ENCODE measurements around the gene CASP10. TPM values are rescaled to one million over a fixed set of nuclear protein-coding genes. Genes with fewer than 3 reads are reported as not detected.

Gene CASP10
- total RNA-seq, 4 donors from 2014 or later: 9.0 to 22.0 (median 15.0) TPM

GRCh38 chr2:201204655-201205514 lies 21.9 kb downstream of the CASP10 start:
- WGBS, 2 donors: 90% methylated on average over 9 of the region's 9 CpGs
- intact Hi-C loops (cut with DNase I): no loop called here
- DNase-seq: no peak
- Histone ChIP-seq H3K27ac (no peak overlapping the region), H3K4me1 (no peaks in the 10 kb centered on the region), H3K27me3 (no peaks in the 10 kb centered on the region), H3K4me3 (no peak overlapping the region), H3K36me3 (peaks cover 0 to 77% (median 0%) of the 10 kb centered on the region in 3 donors), H3K9me3 (no peaks in the 10 kb centered on the region)
- TF ChIP-seq POLR2A (IDR thresholded peaks at IDR 0.05) (no peak), CTCF (IDR thresholded peaks at IDR 0.05) (no peak)

- DNase-seq: no peak
- Histone ChIP-seq H3K27me3 (no peaks in the 10 kb centered on the region), H3K9me3 (no peaks in the 10 kb centered on the region), H3K27ac (no peak overlapping the region), H3K36me3 (peaks cover 0 to 77% (median 0%) of the 10 kb centered on the region in 3 donors), H3K4me1 (no peaks in the 10 kb centered on the region), H3K4me3 (no peak overlapping the region)
- WGBS, 2 donors: 86 to 98% methylated on average over 3 of the region's 3 CpGs
- TF ChIP-seq POLR2A (IDR thresholded peaks at IDR 0.05): no peak
- TF ChIP-seq CTCF (IDR thresholded peaks at IDR 0.05): no peak
- intact Hi-C loops (cut with DNase I): no loop called here
Measured at GRCh38 chr2:201205515-201205849, 22.5 kb downstream of the CASP10 start.

GRCh38 chr2:201208563-201209252 lies 25.8 kb downstream of the CASP10 start:
- H3K36me3 ChIP-seq: peaks cover 0 to 61% (median 0%) of the 10 kb centered on the region in 3 donors
- TF ChIP-seq CTCF (IDR thresholded peaks at IDR 0.05) (no peak), POLR2A (IDR thresholded peaks at IDR 0.05) (peak in 1 of 4 donors; percentile 15)
- DNase-seq: peak; percentile 13
- no peak overlapping the region for H3K4me3 ChIP-seq
- H3K27me3 ChIP-seq: no peaks in the 10 kb centered on the region
- WGBS, 2 donors: 72 to 84% methylated on average over 12 of the region's 12 CpGs
- no peaks in the 10 kb centered on the region for H3K4me1 ChIP-seq
- no peaks in the 10 kb centered on the region for H3K9me3 ChIP-seq
- H3K27ac ChIP-seq: peak overlapping the region in 1 of 4 donors; percentile 67
- intact Hi-C loops (cut with DNase I): no loop called here

- Histone ChIP-seq H3K36me3 (peaks cover 0 to 50% (median 0%) of the 10 kb centered on the region in 3 donors), H3K27me3 (no peaks in the 10 kb centered on the region), H3K27ac (no peak overlapping the region), H3K9me3 (no peaks in the 10 kb centered on the region), H3K4me1 (peaks cover 0 to 8% (median 0%) of the 10 kb centered on the region in 3 donors), H3K4me3 (no peak overlapping the region)
- intact Hi-C loops (cut with DNase I): no loop called here
- 96 to 97% methylated on average over 4 of the region's 4 CpGs for WGBS, 2 donors
- no peak for DNase-seq
- TF ChIP-seq CTCF (IDR thresholded peaks at IDR 0.05): no peak
- no peak for TF ChIP-seq POLR2A (IDR thresholded peaks at IDR 0.05)
Measured at GRCh38 chr2:201215963-201216362, 33.0 kb downstream of the CASP10 start.

- H3K4me3 ChIP-seq: no peak overlapping the region
- TF ChIP-seq POLR2A (IDR thresholded peaks at IDR 0.05) (no peak), CTCF (IDR thresholded peaks at IDR 0.05) (no peak)
- H3K27me3 ChIP-seq: no peaks in the 10 kb centered on the region
- intact Hi-C loops (cut with DNase I): no loop called here
- H3K27ac ChIP-seq: no peak overlapping the region
- H3K4me1 ChIP-seq: peaks cover 0 to 8% (median 0%) of the 10 kb centered on the region in 3 donors
- WGBS, 2 donors: 73% methylated on average over 1 of the region's 1 CpG; no CpG with 5 or more reads in 1 of the 2 donors
- H3K9me3 ChIP-seq: no peaks in the 10 kb centered on the region
- peaks cover 0 to 46% (median 0%) of the 10 kb centered on the region in 3 donors for H3K36me3 ChIP-seq
- DNase-seq: no peak
Measured at GRCh38 chr2:201216918-201217317, 34.0 kb downstream of the CASP10 start.

Data from esophagus squamous epithelium (tissue), 5 donors.